PFSK-1 (cell line): Measurements from ENCODE around the gene GUK1.

Source experiments
- FOXP2 ChIP-seq: optimal IDR thresholded peaks from 2 replicates; pipeline ENCODE3; 2011; ENCODE audit warnings: borderline replicate concordance, control low read depth, inconsistent platforms; ENCODE audit not compliant: insufficient read depth; ENCODE audit errors: extremely low read length, extremely low read depth
- POLR2AphosphoS5 ChIP-seq: IDR thresholded peaks from 2 replicates; pipeline ENCODE4 v1.6.1; 2012; ENCODE audit warnings: low read depth, mild to moderate bottlenecking, control low read depth, low read length, moderate library complexity
- SIN3A ChIP-seq: IDR thresholded peaks from 2 replicates; pipeline ENCODE4 v1.6.1; 2012; ENCODE audit warnings: mild to moderate bottlenecking, low read length, moderate library complexity, borderline replicate concordance; ENCODE audit not compliant: insufficient read depth
- TAF1 ChIP-seq: IDR thresholded peaks from 2 replicates; pipeline ENCODE4 v1.6.1; 2012; ENCODE audit warnings: low read length, control low read depth, borderline replicate concordance; ENCODE audit not compliant: insufficient read depth
- TF ChIP-seq, protein P1 (sequence below), 2 experiments: IDR thresholded peaks; 2 replicates each; pipeline versions ENCODE4 v1.6.1 to v1.8.0; 2011 to 2012; ENCODE audit warnings: low read depth in 2 of 2, low read length in 2 of 2, control low read depth in 1 of 2, inconsistent platforms in 1 of 2, mild to moderate bottlenecking in 1 of 2, moderate library complexity in 1 of 2; ENCODE audit not compliant: insufficient read depth in 1 of 2

Gene GUK1

GRCh38 chr1:228165372-228166169, 25.5 kb downstream of the GUK1 start, which contains the start of gene IBA57:
IBA57 (plus strand) TSS chr1:228165804; CDS start chr1:228165817, 13 bp downstream.
- TF ChIP-seq POLR2AphosphoS5 (peak; percentile 89), SIN3A (no peak; the same call in 1 of the 2 replicates), FOXP2 (no peak), TAF1 (peak; percentile 90)
- TF ChIP-seq, protein P1, sequence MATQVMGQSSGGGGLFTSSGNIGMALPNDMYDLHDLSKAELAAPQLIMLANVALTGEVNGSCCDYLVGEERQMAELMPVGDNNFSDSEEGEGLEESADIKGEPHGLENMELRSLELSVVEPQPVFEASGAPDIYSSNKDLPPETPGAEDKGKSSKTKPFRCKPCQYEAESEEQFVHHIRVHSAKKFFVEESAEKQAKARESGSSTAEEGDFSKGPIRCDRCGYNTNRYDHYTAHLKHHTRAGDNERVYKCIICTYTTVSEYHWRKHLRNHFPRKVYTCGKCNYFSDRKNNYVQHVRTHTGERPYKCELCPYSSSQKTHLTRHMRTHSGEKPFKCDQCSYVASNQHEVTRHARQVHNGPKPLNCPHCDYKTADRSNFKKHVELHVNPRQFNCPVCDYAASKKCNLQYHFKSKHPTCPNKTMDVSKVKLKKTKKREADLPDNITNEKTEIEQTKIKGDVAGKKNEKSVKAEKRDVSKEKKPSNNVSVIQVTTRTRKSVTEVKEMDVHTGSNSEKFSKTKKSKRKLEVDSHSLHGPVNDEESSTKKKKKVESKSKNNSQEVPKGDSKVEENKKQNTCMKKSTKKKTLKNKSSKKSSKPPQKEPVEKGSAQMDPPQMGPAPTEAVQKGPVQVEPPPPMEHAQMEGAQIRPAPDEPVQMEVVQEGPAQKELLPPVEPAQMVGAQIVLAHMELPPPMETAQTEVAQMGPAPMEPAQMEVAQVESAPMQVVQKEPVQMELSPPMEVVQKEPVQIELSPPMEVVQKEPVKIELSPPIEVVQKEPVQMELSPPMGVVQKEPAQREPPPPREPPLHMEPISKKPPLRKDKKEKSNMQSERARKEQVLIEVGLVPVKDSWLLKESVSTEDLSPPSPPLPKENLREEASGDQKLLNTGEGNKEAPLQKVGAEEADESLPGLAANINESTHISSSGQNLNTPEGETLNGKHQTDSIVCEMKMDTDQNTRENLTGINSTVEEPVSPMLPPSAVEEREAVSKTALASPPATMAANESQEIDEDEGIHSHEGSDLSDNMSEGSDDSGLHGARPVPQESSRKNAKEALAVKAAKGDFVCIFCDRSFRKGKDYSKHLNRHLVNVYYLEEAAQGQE (IDR thresholded peaks at IDR 0.05; ENCODE audit: insufficient read depth in 1 of 2, low read depth in 2 of 2, low read length in 2 of 2), result peak in 1 of 2 experiments; percentile 65; a peak in 1 of 4 replicates

DNA sequence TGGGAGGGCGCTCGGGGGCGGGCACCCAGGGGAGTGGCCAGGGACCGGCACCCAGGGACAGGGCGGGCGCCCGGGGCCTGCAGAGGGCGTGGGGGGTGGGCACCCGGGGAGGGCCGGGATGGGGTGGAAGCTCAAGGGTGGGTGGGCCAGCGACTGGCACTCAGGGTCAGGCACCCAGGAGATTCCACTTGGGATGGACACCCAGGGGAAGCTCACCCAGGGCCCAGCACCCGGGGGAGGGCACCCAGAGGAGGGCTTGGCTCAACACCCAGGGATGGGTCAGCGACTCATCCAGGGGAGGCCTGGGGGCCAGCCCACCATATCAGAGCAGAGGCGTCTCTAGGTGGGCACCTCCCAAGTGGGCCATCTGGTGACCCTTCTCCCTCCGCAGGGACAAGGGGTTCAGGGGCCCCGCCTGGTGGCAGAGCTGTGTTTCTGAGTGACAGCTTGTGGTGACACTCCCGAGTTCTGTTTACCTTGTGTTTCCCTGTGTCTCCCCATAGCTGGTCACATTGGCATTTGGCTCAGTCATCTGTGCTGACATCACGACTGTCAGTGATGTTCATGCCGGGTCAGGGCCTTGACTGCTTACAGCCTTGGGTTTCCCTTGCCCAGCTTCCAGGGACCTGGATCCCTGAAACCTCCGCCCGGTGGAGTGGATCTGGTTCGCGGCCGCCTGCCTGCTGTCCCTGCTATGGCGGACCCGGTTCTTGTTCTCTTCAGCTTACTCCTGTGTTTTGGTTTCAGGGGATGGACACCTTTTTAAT, 26.3 kb downstream of the GUK1 start:
- TF ChIP-seq FOXP2 (no peak), SIN3A (no peak), TAF1 (no peak)
- TF ChIP-seq, protein P1 (IDR thresholded peaks at IDR 0.05; ENCODE audit: insufficient read depth in 1 of 2, low read depth in 2 of 2, low read length in 2 of 2), result no peak

- no peak for TF ChIP-seq FOXP2
- no peak for TF ChIP-seq SIN3A
- TF ChIP-seq, protein P1 (IDR thresholded peaks at IDR 0.05; ENCODE audit: insufficient read depth in 1 of 2, low read depth in 2 of 2, low read length in 2 of 2), result no peak
- TF ChIP-seq TAF1, result no peak
- no peak for TF ChIP-seq POLR2AphosphoS5
Observed at GRCh38 chr1:228168563-228169270, 28.6 kb downstream of the GUK1 start.

DNA sequence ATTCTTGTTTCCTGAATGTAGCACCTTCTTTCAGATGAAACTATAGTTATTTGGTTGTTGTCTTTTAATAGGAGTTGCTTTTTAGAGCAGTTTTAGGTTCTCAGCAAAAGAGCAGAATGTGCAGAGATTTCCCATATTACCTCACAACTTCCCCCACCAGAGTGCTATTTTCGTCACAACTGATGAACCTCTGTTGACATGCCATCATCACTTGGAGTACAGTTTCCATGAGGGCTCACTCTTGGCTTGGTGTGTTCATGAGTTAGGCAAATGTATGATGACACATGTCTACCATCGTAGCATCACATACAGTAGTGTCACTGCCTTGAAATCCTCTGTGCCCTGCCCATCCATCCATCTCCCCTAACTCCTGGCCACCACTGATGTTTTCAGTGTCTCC, 29.3 kb downstream of the GUK1 start:
- TF ChIP-seq, protein P1 (IDR thresholded peaks at IDR 0.05; ENCODE audit: insufficient read depth in 1 of 2, low read depth in 2 of 2, low read length in 2 of 2), result no peak
- no peak for TF ChIP-seq FOXP2
- no peak for TF ChIP-seq SIN3A
- no peak for TF ChIP-seq POLR2AphosphoS5
- TF ChIP-seq TAF1, result no peak
